ENCODE measurements around the gene MEAK7. TPM values are rescaled to one million over a fixed set of nuclear protein-coding genes. Genes with fewer than 3 reads are reported as not detected.
A peak's percentile ranks its signal among the peaks of the same experiment; 100 is the strongest.

The MEAK7 gene
- total RNA-seq, 1 donor from 2014 or later: 5.3 TPM

DNA sequence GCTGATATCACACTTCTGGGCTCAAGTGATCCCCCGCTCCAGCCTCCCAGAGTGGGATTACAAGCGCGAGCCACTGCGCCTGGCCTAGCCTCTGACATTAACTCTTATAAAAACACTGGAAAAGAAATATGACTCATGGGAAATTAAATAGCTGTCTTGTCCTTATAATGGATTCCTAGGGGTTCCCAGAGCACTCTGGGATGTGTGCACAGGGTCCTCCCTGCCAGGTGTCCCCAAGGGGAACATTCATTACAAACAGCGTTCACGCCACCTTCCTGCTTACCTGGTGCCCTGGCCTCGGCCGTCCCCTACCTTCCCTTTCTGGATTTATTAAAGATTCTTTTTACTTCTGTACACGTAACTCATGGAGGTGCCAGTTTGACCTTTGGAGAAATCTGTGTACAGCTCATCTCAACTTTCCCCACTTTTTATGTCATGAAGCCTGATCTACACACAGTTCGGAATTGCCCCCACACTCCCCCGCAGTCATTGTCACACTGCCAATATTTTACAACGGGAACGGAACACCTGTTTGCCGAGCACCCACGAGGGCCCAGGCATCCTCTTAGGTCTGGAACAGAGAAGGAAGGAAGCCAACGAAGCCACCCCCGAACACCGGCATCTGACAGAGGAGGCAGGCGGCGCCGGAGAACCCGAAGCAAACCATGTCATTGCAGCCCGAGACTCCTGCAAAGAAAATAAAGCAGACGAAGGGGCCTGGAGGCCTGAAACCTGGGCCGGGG, 39.7 kb upstream of the MEAK7 start:
- TF ChIP-seq, protein P1, sequence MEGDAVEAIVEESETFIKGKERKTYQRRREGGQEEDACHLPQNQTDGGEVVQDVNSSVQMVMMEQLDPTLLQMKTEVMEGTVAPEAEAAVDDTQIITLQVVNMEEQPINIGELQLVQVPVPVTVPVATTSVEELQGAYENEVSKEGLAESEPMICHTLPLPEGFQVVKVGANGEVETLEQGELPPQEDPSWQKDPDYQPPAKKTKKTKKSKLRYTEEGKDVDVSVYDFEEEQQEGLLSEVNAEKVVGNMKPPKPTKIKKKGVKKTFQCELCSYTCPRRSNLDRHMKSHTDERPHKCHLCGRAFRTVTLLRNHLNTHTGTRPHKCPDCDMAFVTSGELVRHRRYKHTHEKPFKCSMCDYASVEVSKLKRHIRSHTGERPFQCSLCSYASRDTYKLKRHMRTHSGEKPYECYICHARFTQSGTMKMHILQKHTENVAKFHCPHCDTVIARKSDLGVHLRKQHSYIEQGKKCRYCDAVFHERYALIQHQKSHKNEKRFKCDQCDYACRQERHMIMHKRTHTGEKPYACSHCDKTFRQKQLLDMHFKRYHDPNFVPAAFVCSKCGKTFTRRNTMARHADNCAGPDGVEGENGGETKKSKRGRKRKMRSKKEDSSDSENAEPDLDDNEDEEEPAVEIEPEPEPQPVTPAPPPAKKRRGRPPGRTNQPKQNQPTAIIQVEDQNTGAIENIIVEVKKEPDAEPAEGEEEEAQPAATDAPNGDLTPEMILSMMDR (IDR thresholded peaks at IDR 0.05; ENCODE audit: borderline replicate concordance): no peak
- Histone ChIP-seq H3K36me3 (no peaks in the 10 kb centered on the region), H3K27ac (replicated peaks) (no peak overlapping the region), H3K4me1 (no peaks in the 10 kb centered on the region), H3K9me3 (replicated peaks) (no peaks in the 10 kb centered on the region), H3K4me3 (no peak overlapping the region), H3K27me3 (ENCODE audit: low read depth) (peaks cover 26% of the 10 kb centered on the region)
- DNase-seq: no peak
- intact Hi-C loops (cut with micrococcal nuclease): no loop called here

DNA sequence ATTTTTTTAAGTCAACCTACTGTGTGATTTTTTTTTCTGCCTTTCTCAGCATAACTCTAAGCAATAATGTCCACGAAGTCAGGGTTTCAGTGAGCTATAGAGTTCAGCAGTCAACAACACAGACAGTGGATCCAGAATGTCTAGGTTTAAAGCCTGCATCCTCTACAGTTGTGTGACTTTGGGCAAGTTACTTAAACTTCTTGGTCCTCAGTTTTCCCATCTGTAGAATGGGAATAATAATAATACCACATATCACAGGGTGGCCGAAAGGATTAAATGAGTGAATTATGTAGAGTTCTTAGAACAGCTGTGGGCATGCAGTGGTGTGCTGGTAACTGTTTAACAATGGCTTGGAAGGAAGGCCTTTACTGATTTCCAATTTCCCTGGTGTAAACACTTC, 38.8 kb upstream of the MEAK7 start:
- intact Hi-C loops (cut with micrococcal nuclease): no loop called here
- H3K36me3 ChIP-seq: no peaks in the 10 kb centered on the region
- TF ChIP-seq, protein P1 (IDR thresholded peaks at IDR 0.05; ENCODE audit: borderline replicate concordance): no peak
- H3K9me3 ChIP-seq (replicated peaks): no peaks in the 10 kb centered on the region
- no peak for DNase-seq
- H3K27me3 ChIP-seq (ENCODE audit: low read depth): peaks cover 26% of the 10 kb centered on the region
- no peaks in the 10 kb centered on the region for H3K4me1 ChIP-seq
- no peak overlapping the region for H3K27ac ChIP-seq (replicated peaks)
- H3K4me3 ChIP-seq: no peak overlapping the region

DNA sequence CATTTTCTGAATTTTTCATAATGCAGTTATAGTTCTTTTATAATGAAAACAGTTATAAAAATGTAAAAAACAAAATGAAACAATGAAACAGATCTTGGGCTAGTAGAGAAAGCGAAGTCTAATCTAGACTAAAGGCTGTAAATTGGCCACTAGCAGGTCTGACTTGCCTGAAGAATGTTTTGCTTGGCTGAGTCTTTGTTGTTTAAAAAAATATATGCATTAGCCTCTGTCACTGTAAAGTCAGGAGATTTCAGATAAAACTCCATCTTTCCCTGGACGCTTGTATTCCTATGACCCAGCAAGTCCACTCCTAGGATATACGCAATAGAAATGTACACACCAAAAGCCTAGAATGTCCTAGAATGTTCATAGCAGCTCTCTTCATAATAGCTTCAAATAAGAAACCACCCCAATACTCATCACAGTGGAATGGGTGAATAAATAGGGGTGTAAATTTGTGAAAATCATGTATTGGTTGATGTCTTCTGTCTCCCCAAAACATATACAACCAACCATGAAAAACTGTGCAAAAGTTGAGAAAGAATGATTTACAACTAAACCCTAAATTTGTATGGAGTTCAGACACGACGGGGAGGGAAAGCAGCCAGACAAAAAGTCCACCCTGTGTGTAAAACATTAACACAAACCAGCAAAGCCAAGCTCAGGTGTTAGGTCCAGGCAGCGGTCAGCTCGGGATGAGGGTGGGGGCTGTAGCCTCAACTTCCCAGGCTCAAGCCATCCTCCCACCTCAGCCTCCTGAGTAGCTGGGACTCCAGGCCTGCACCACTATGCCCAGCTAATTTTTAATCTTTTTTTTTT, 37.7 kb upstream of the MEAK7 start:
- intact Hi-C loops (cut with micrococcal nuclease): no loop called here

DNA sequence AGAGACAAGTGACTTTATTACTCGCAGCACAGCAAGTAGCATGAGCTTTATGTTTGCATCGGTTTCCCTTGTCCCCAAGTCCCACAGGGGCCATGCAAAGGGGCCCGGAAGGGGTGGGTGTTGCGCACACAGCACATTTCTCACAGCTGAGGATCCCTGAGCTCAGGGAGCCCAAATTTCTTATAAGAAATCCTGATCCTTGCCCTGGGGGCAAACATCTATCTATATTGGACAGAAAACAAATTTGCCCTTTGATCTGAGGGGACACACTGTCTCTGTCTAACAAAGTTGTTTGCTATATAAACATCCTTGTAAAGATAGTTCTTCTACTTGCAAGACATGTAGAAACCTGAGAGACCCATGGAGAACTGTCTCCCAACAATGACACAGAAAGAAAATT, 35.7 kb upstream of the MEAK7 start:
- no peaks in the 10 kb centered on the region for H3K9me3 ChIP-seq (replicated peaks)
- intact Hi-C loops (cut with micrococcal nuclease): no loop called here
- H3K27me3 ChIP-seq (ENCODE audit: low read depth): peaks cover 7% of the 10 kb centered on the region
- no peak for DNase-seq
- no peaks in the 10 kb centered on the region for H3K4me1 ChIP-seq
- H3K36me3 ChIP-seq: no peaks in the 10 kb centered on the region
- TF ChIP-seq, protein P1 (IDR thresholded peaks at IDR 0.05; ENCODE audit: borderline replicate concordance): no peak
- H3K4me3 ChIP-seq: no peak overlapping the region
- H3K27ac ChIP-seq (replicated peaks): no peak overlapping the region

More for the DNA sequence above, 37.7 kb upstream of the MEAK7 start:
- Histone ChIP-seq H3K4me1 (no peaks in the 10 kb centered on the region), H3K36me3 (no peaks in the 10 kb centered on the region), H3K27ac (replicated peaks) (no peak overlapping the region), H3K27me3 (ENCODE audit: low read depth) (peaks cover 26% of the 10 kb centered on the region), H3K9me3 (replicated peaks) (no peaks in the 10 kb centered on the region), H3K4me3 (no peak overlapping the region)
- TF ChIP-seq, protein P1 (IDR thresholded peaks at IDR 0.05; ENCODE audit: borderline replicate concordance): no peak
- DNase-seq: no peak

DNA sequence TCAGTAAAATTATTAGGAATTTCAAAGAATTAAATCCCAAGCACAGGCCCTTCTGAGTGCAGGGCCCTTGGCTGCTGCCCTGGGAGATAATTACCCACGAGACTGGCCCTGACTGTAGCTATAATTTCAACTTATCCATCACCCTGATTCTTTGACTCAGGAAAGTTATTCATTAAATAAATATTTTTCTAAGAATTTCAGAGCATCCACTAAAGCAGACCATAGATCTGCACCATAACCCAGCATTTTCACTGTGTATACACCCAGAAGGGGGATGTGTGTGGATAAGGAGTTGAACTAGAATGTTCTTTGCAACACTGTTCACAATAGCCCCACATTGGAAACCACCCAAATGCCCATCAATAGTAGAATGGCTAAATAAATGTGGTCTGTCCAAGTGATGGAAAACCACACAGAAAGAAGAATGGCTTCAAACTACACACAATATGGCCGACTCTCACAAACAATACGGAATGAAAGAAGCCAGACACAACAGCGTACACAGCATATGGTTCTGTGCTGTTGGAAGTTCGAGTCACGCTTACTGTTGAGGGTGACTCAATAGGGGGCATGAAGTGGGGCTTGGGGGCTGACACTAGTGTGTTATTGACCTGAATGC, 33.9 kb upstream of the MEAK7 start:
- TF ChIP-seq, protein P1 (IDR thresholded peaks at IDR 0.05; ENCODE audit: borderline replicate concordance): no peak
- Histone ChIP-seq H3K27me3 (ENCODE audit: low read depth) (no peaks in the 10 kb centered on the region), H3K4me3 (no peak overlapping the region), H3K36me3 (no peaks in the 10 kb centered on the region), H3K9me3 (replicated peaks) (no peaks in the 10 kb centered on the region), H3K4me1 (peaks cover 6% of the 10 kb centered on the region), H3K27ac (replicated peaks) (peak overlapping the region; percentile 5)
- DNase-seq: no peak
- intact Hi-C loops (cut with micrococcal nuclease): no loop called here
